CD4-positive, alpha-beta T cell (primary cell): ENCODE results near the gene MAPK4. TPM values are rescaled to one million over a fixed set of nuclear protein-coding genes. Genes with fewer than 3 reads are reported as not detected.

Source experiments
- ATAC-seq: fragments of 200-7000 bp; cut with Tn5 transposase; one replicate; pipeline ENCODE4 v1.10.0; 2022; ENCODE audit warnings: mild to moderate bottlenecking; ENCODE audit not compliant: poor library complexity
- CTCF ChIA-PET: fragments of 350-600 bp; sonication (Branson Sonifier 250); formaldehyde crosslinking; loops from one replicate; lab custom pipeline; 2021; ENCODE audit warnings: antibody characterized with exemption, inconsistent platforms; lab: Charles Lee
- POLR2A ChIA-PET: fragments of 350-600 bp; sonication (Branson Sonifier 250); formaldehyde crosslinking; loops from one replicate; lab custom pipeline; 2021; ENCODE audit warnings: antibody characterized with exemption, inconsistent platforms; lab: Charles Lee
- DNase-seq, 14 experiments: peaks; one replicate each; pipeline ENCODE4 v3.0.0-alpha.2; 2013 to 2020; ENCODE audit warnings: mixed read lengths in 2 of 14
- H3K27ac ChIP-seq, 2 donors: one replicate each; pipeline versions ENCODE4 v1.5.1 to v1.7.0; 2013; ENCODE audit warnings: low read length in 2 of 2, low read depth in 1 of 2, mild to moderate bottlenecking in 1 of 2
- H3K27me3 ChIP-seq, 2 experiments: 1 replicate in 1 of 2; 2 replicates in 1 of 2; pipeline versions ENCODE4 v1.6.1 to v1.7.0; 2013; ENCODE audit warnings: low read length in 2 of 2, control low read depth in 1 of 2, mild to moderate bottlenecking in 1 of 2, moderate library complexity in 1 of 2; ENCODE audit not compliant: insufficient read depth in 2 of 2, control insufficient read depth in 1 of 2
- H3K36me3 ChIP-seq: one replicate; pipeline ENCODE4 v1.6.1; 2013; ENCODE audit warnings: low read length, control low read depth; ENCODE audit not compliant: insufficient read depth
- H3K4me1 ChIP-seq: one replicate; pipeline ENCODE4 v1.6.1; 2013; ENCODE audit warnings: low read length, control low read depth; ENCODE audit not compliant: insufficient read depth
- H3K4me3 ChIP-seq: one replicate; pipeline ENCODE4 v1.5.1; 2013; ENCODE audit warnings: mild to moderate bottlenecking, low read length, moderate library complexity
- H3K9me3 ChIP-seq, 2 experiments: 1 replicate in 1 of 2; 2 replicates in 1 of 2; pipeline versions ENCODE4 v1.6.1 to v1.7.0; 2013; ENCODE audit warnings: low read length in 2 of 2, mild to moderate bottlenecking in 2 of 2, control low read depth in 1 of 2, moderate library complexity in 1 of 2; ENCODE audit not compliant: control insufficient read depth in 1 of 2, insufficient read depth in 1 of 2
- H3K27ac Mint-ChIP-seq: one replicate; pipeline ENCODE4 v1.8.0; 2020; ENCODE audit warnings: mixed read lengths
- H3K27me3 Mint-ChIP-seq: one replicate; pipeline ENCODE4 v1.8.0; 2021; ENCODE audit warnings: mixed read lengths
- H3K36me3 Mint-ChIP-seq: one replicate; pipeline ENCODE4 v1.8.0; 2021; ENCODE audit warnings: low read depth, mixed read lengths
- H3K4me1 Mint-ChIP-seq: one replicate; pipeline ENCODE4 v1.8.0; 2021; ENCODE audit warnings: low read depth, mixed read lengths
- H3K4me3 Mint-ChIP-seq: one replicate; pipeline ENCODE4 v1.8.0; 2020; ENCODE audit warnings: mild to moderate bottlenecking, mixed read lengths
- H3K9me3 Mint-ChIP-seq: one replicate; pipeline ENCODE4 v1.8.0; 2020; ENCODE audit warnings: mixed read lengths
- intact Hi-C, 2 experiments: fragments of 100-400 bp; cut with DNase I in 1 of 2; cut with micrococcal nuclease in 1 of 2; formaldehyde crosslinking; loops; one replicate each; pipeline versions ENCODE4 v1.15.1 to v1.9.0; 2023 to 2025; cut with DNase I, micrococcal nuclease
- total RNA-seq, 174 experiments: library from RNA in 2 of 174; stranded (reverse) in 2 of 174; gene quantifications; one replicate each; pipeline ENCODE4 v1.2.3 and lab custom pipeline; 2021 to 2026
- TF ChIP-seq, protein P1 (sequence below): fragments of 200-600 bp; IDR thresholded peaks from one replicate; pipeline ENCODE4 v1.8.0; 2022; ENCODE audit warnings: antibody characterized with exemption, mild to moderate bottlenecking

The MAPK4 gene
- total RNA-seq, 2 experiments from 2014 or later = not detected

DNA sequence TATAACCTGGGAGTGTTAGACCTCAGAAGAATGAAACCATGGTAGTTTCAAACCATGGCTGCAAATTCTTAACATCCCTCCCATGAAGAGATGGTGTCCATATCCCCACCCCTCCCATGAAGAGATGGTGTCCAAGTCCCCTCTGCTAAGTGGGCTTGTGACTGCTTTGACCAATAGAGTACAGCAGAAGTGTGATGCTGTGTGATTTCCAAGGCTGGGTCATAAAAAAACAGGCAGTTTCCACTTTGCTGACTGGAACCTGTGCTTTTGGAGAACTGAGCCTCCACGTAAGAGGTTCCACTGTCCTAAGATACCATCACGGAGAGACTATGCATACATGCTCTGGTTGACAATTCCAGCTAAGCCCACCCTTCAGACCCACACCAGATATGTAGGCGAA lies 194.4 kb downstream of the MAPK4 start:
- Mint-ChIP-seq H3K36me3 (no peaks in the 10 kb centered on the region), H3K4me1 (no peaks in the 10 kb centered on the region), H3K27me3 (peaks cover 41% of the 10 kb centered on the region), H3K4me3 (no peak overlapping the region), H3K9me3 (peaks cover 2% of the 10 kb centered on the region), H3K27ac (no peak overlapping the region)
- no peak for DNase-seq
- peaks cover 9 to 18% of the 10 kb centered on the region in 2 experiments for H3K27me3 ChIP-seq
- H3K9me3 ChIP-seq = peaks cover 0 to 3% of the 10 kb centered on the region in 2 experiments
- TF ChIP-seq, protein P1, sequence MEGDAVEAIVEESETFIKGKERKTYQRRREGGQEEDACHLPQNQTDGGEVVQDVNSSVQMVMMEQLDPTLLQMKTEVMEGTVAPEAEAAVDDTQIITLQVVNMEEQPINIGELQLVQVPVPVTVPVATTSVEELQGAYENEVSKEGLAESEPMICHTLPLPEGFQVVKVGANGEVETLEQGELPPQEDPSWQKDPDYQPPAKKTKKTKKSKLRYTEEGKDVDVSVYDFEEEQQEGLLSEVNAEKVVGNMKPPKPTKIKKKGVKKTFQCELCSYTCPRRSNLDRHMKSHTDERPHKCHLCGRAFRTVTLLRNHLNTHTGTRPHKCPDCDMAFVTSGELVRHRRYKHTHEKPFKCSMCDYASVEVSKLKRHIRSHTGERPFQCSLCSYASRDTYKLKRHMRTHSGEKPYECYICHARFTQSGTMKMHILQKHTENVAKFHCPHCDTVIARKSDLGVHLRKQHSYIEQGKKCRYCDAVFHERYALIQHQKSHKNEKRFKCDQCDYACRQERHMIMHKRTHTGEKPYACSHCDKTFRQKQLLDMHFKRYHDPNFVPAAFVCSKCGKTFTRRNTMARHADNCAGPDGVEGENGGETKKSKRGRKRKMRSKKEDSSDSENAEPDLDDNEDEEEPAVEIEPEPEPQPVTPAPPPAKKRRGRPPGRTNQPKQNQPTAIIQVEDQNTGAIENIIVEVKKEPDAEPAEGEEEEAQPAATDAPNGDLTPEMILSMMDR = no peak
- no peaks in the 10 kb centered on the region for H3K4me1 ChIP-seq
- POLR2A ChIA-PET = no interaction called here
- intact Hi-C loops = no loop called here
- no peak overlapping the region for H3K27ac ChIP-seq
- no peaks in the 10 kb centered on the region for H3K36me3 ChIP-seq
- no peak overlapping the region for H3K4me3 ChIP-seq
- CTCF ChIA-PET = no interaction called here
- ATAC-seq = no peak

GRCh38 chr18:50757358-50757757 lies 197.5 kb downstream of the MAPK4 start:
- Mint-ChIP-seq H3K27me3 (peaks cover 20% of the 10 kb centered on the region), H3K4me1 (no peaks in the 10 kb centered on the region), H3K9me3 (peaks cover 1% of the 10 kb centered on the region), H3K36me3 (no peaks in the 10 kb centered on the region), H3K4me3 (no peak overlapping the region), H3K27ac (no peak overlapping the region)
- Histone ChIP-seq H3K27me3 (peaks cover 5 to 9% of the 10 kb centered on the region in 2 experiments), H3K4me3 (no peak overlapping the region), H3K36me3 (no peaks in the 10 kb centered on the region), H3K27ac (no peak overlapping the region), H3K9me3 (no peaks in the 10 kb centered on the region), H3K4me1 (no peaks in the 10 kb centered on the region)
- ATAC-seq (no peak), DNase-seq (no peak)
- intact Hi-C loops = no loop called here
- ChIA-PET CTCF (no interaction called here), POLR2A (no interaction called here)
- TF ChIP-seq, protein P1 = no peak

- no peak overlapping the region for H3K4me3 Mint-ChIP-seq
- no peak for DNase-seq
- Histone ChIP-seq H3K9me3 (peaks cover 15 to 26% of the 10 kb centered on the region in 2 experiments), H3K4me1 (no peaks in the 10 kb centered on the region), H3K27me3 (peaks cover 0 to 3% of the 10 kb centered on the region in 2 experiments), H3K4me3 (no peak overlapping the region), H3K36me3 (no peaks in the 10 kb centered on the region), H3K27ac (no peak overlapping the region)
- H3K4me1 Mint-ChIP-seq = no peaks in the 10 kb centered on the region
- TF ChIP-seq, protein P1 = no peak
- peaks cover 59% of the 10 kb centered on the region for H3K27me3 Mint-ChIP-seq
- no peak for ATAC-seq
- no peaks in the 10 kb centered on the region for H3K36me3 Mint-ChIP-seq
- H3K27ac Mint-ChIP-seq = no peak overlapping the region
- ChIA-PET CTCF (no interaction called here), POLR2A (no interaction called here)
- intact Hi-C loops = no loop called here
- H3K9me3 Mint-ChIP-seq = peaks cover 20% of the 10 kb centered on the region
Measured at GRCh38 chr18:50769463-50769862, 209.6 kb downstream of the MAPK4 start.
